Stimulated activated CD8-positive, alpha-beta memory T cell treated with anti-CD3 and anti-CD28 coated beads, Interleukin-4, amount 100 ng/mL, for 48 hours (primary cell): ENCODE results near the gene IMPDH1.
A peak's percentile ranks its signal among the peaks of the same experiment; 100 is the strongest.

Source experiments
- DNase-seq: peaks from one replicate; pipeline ENCODE4 v3.0.0-alpha.2; 2020

The IMPDH1 gene

GRCh38 chr7:128434413-128435326 is 24.9 kb upstream of the IMPDH1 start:
- DNase-seq: no peak

GRCh38 chr7:128431754-128432153 is 22.0 kb upstream of the IMPDH1 start:
- DNase-seq: no peak

DNA sequence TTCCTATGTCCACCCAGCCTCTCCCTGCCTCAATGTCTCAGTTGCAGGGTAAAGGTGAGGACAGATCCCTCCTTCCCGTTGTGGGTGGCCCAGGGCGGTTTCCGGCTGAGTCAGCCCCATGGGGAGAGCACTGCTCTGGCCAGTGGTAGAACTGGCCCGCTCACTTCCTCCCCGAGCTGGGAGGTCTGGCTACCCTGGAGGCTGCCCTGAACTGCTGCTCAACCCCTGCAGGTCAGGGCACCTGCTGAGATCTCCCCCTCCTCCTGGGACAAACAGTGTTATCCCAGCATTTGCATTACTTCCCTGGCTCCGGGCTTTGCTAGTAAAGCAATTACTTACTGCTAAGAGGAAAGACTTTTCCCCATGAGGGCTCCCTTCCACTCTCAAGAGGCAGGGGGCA is 21.4 kb upstream of the IMPDH1 start:
- no peak for DNase-seq

DNA sequence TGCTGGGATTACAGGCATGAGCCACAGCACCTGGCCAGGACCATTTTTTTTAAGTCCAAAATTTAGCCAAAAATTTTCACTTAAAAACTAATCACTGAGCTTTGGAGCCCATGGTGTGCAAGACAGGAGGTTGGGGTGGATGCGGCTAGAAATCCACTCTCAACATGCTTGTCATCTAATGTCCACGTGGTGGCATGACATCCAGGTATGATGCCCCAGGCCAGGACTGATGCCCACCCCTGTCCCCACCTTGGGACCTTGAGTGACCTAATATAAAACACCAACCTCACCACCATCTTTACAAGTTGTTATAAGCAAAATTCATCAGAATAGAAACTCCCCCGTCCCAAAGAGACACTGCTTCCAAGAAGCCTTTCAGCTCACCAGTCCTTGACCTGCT is 20.4 kb upstream of the IMPDH1 start:
- no peak for DNase-seq

- DNase-seq: no peak
These were observed 17.6 kb upstream of the IMPDH1 start for GRCh38 chr7:128427289-128427891.

DNA sequence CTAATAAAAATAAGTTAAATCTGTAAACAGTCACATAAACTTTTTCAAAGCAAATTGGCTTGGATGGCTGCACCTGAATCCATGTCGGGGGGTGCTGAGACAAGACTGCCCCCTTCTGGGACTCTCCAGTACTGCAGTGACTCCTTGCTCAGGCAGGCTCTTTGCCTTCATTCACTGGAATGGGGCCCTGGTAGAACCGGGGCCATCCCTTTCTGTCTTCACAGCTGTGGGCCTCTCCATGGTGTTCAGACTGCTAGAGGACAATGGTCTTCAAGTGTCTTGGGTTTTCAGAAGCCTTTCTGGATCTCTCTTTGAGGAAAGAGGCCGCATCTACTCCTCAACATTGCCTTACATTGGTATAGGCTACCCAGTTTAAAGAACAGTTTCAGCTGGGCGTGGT is 16.1 kb upstream of the IMPDH1 start:
- DNase-seq: peak; percentile 97

- no peak for DNase-seq
These were observed 15.0 kb upstream of the IMPDH1 start for GRCh38 chr7:128424686-128425275.

GRCh38 chr7:128422842-128423241 is 13.1 kb upstream of the IMPDH1 start:
- no peak for DNase-seq

DNA sequence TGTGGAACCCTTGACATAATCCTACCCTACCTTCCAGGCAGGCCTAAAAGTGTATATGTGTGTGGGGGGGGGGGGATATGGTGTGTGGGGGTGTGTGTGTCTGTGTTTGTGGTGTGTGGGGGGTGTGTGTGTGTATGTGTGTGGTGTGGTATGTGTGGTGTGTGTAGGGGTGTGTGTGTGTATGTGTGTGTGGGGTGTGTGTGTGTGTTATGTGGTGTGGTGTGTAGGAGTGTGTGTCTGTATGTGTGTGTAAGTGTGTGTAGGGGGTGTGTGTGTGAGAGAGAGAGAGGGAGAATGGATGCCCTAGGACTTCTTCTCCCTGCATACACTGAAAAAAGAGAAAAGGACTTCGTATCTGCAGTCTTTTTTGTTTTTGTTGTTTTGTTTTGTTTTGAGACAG is 12.3 kb upstream of the IMPDH1 start:
- DNase-seq: no peak

DNA sequence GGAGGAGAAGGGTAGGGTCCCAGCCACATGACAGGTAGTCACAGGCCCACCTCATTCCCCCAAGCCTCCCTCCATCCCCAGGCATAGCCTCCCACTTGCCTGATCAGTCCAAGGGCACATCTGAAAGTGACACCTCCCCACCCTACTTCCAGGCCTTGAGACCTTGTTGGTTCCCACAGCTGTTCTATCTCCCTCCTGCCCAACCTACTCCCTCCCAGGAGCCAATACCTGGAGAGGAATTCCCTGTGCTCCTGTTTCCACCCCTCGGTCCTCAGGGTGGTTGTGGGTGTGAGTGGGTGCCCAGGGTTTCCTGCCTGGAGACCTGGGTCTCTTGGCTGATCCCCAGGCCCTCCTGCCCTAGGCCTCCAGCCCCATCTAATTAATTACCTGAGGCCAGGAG is 11.6 kb upstream of the IMPDH1 start:
- DNase-seq: no peak

DNA sequence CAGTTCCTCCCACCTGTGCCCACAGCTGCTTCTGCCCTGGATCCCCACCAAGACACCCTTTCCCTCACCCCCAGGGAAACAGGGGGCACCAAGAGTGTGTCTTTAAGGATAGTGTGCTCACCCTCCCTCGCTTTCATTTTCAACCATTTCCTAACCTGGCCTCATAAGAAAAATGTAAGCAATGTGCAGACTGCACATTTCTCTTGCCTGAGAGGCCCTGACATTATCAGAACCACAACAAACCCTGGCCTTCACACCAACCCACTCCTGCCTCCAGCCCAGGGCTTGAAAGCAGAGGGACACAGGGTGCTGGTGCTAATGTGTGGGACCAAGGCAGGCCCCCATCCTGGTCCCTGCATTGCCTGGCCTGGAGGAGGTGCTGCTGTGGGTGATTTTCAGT is 11.0 kb upstream of the IMPDH1 start:
- no peak for DNase-seq

- DNase-seq: no peak
These were observed 9.5 kb upstream of the IMPDH1 start for GRCh38 chr7:128419257-128419656.

- DNase-seq: no peak
These were observed 7.3 kb upstream of the IMPDH1 start for GRCh38 chr7:128417071-128417470.

DNA sequence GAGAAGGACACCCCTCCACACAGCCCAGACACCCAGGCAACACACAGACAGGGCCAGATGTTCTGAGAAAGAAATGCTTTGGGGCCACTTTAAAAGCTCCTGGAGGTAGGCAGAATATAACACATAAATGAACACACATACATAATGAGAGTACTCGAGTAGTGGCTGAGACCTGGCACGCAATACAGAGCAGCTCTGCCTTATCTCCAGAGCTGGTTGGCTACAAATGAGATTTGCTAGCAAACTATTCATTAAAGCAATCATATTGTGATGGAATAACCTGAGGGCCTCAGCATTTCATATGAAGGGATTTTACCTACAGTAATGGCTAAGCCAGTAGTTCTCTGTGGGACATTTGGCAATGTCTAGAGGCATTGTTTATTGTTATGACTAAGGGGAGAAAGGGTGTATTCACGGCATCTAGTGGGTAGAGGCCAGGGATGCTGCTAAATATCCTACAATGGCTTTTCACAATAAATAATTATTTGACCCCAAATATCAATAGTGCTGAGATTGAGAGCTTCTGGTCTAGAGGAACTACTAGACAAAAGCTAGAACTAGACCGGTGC is 5.5 kb upstream of the IMPDH1 start:
- no peak for DNase-seq

DNA sequence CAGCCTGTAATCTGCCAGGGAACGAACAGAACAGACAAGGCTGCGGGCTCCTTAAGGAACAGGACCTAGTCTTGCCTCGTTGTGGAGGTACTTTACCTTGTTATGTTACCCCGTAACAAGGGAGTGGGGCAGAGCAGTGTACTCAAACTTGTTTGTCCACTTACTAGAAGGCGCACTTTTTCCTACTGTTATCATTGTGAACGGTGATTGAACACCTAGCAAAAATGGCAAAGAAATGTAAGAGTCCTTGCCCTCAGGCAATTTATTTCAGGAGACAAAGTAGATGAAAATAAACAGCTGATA is 620 bp upstream of the IMPDH1 start:
- no peak for DNase-seq

- no peak for DNase-seq
These were observed 830 bp downstream of the IMPDH1 start for GRCh38 chr7:128408709-128409595.

- DNase-seq: no peak
These were observed 1.8 kb downstream of the IMPDH1 start for GRCh38 chr7:128407751-128408708.

DNA sequence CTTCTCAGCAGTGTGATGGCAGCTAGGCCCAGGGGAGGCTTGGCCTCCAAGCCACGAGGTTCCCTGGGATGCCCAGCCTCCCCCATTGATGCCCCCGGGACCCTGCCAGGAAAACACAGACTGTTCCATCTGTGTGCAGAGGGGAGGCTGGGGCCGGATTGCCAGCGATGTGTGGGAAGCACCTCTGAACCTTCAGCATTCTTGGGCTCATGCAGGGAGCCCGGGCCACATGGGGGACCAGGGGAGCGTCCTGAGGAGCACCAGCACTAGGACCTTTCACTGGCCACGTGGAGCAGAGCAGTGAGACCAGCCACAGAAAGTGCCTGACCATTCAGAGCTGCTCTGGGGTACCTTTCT is 2.6 kb downstream of the IMPDH1 start:
- no peak for DNase-seq

DNA sequence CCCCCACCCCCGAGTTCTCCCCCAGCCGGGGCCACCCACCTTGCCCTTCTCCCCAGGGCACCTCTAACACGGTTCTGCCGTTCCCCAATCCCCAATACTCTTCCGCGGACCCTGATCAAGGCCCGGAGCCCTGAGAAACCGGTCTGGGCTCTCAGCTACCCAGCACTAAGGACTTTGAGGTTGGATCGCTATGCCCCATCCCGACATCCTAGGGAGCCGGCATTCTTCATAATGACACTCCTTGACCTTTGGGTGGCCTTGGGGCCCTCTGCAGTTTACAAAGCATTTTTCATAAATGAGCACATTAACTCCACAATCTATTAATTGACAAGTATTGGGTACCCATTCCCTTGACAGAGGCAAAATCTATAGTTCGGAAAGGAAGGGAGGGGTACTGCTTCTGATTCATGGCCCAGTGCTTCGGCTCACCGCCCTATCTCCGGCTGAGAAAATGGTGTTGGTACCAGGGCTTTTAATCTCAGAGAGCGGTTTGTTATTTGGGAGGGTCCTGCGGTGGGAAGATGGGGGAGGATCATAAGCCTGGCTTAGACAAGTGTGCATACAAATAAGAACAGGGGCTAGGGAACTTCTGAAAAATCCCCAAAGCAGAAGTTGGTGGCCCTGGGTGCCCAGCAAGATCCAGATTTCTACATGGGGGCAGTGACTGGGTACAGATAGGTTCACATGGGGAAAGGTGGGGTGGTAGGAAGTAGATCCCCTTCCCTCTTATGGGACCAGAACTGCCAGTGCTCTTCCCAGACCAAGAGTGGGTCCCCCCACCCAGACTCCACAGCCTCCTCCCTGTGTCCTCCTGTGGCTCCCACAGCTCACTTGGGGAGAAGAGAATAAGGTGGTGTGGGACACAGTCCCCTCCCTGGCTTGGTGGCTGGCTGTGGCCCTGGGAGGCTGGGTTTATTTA is 3.2 kb downstream of the IMPDH1 start:
- DNase-seq: no peak

- peak; percentile 68 for DNase-seq
These were observed 4.1 kb downstream of the IMPDH1 start for GRCh38 chr7:128405471-128406313.
